ENCODE data around the gene CEP162. TPM values are rescaled to one million over a fixed set of nuclear protein-coding genes. Genes with fewer than 3 reads are reported as not detected.
A peak's percentile ranks its signal among the peaks of the same experiment; 100 is the strongest.
"Not testable (repeated sequence)": the region's sequence is repeated elsewhere in the genome, so short reads cannot be mapped to it uniquely, and the experiment has no call there.

CEP162 gene
- total and polyA plus RNA-seq, 2 donors from 2014 or later = 4.6 to 14.6 TPM

DNA sequence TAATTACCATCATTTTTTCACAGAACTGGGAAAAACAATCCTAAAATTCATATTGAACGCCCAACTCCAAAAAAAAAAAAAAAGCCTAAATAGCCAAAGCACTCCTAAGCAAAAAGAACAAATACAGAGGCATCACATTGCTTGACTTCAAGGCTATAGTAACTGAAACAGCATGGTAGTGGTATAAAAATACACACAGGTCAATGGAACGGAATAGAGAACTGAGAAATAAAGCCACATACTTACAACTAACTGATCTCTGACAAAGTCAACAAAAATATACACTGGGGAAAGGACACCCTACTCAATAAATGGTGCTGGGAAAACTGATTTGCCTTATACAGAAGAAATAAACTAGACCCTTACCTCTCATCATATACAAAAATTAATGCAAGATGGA, 104.3 kb downstream of the CEP162 start:
- no peak overlapping the region for H3K27ac ChIP-seq (ENCODE audit: low read depth in 2 of 2, low read length in 2 of 2)
- H3K27me3 ChIP-seq (ENCODE audit: control insufficient read depth, insufficient read depth, low read length) = no peaks in the 10 kb centered on the region
- intact Hi-C loops (cut with DNase I) = no loop called here
- FAIRE-seq (no peak), DNase-seq (no peak)
- no peak overlapping the region for H3K9ac ChIP-seq (ENCODE audit: low read length in 3 of 3)
- no peak overlapping the region for H3K4me3 ChIP-seq (ENCODE audit: low read length in 3 of 3)
- no peaks in the 10 kb centered on the region for H3K4me1 ChIP-seq (ENCODE audit: control insufficient read depth in 2 of 3, insufficient read depth in 2 of 3, low read depth in 1 of 3, low read length in 3 of 3)
- no peaks in the 10 kb centered on the region for H3K36me3 ChIP-seq (ENCODE audit: control insufficient read depth in 2 of 3, insufficient read depth in 3 of 3, low read length in 3 of 3)
- no peaks in the 10 kb centered on the region for H3K9me3 ChIP-seq (ENCODE audit: control insufficient read depth in 2 of 3, insufficient read depth in 1 of 3, low read length in 3 of 3)
- TF ChIP-seq, protein P1, sequence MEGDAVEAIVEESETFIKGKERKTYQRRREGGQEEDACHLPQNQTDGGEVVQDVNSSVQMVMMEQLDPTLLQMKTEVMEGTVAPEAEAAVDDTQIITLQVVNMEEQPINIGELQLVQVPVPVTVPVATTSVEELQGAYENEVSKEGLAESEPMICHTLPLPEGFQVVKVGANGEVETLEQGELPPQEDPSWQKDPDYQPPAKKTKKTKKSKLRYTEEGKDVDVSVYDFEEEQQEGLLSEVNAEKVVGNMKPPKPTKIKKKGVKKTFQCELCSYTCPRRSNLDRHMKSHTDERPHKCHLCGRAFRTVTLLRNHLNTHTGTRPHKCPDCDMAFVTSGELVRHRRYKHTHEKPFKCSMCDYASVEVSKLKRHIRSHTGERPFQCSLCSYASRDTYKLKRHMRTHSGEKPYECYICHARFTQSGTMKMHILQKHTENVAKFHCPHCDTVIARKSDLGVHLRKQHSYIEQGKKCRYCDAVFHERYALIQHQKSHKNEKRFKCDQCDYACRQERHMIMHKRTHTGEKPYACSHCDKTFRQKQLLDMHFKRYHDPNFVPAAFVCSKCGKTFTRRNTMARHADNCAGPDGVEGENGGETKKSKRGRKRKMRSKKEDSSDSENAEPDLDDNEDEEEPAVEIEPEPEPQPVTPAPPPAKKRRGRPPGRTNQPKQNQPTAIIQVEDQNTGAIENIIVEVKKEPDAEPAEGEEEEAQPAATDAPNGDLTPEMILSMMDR (IDR thresholded peaks at IDR 0.05; ENCODE audit: borderline replicate concordance, extremely low read depth, insufficient read depth) = no peak

DNA sequence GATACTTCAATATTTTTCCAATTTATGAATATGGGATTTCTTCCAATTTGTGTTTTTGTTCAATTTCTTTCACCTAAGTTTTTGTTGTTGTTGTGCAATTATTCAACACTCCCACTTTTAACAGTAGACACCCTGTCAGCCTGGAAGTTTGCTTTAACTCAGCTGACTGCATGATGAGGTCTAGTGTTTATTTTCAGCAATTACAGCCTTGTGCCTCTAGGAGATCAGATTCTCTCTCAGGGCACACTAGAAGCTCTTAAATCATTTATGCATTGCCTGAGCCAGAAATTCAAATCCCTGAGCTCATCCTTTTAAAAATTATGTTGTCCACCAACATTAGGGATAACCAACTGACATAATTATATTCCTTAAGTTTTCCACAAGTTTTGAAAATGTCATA, 108.2 kb downstream of the CEP162 start:
- Histone ChIP-seq H3K4me3 (ENCODE audit: low read length in 3 of 3) (no peak overlapping the region), H3K27ac (ENCODE audit: low read depth in 2 of 2, low read length in 2 of 2) (no peak overlapping the region), H3K27me3 (ENCODE audit: control insufficient read depth, insufficient read depth, low read length) (no peaks in the 10 kb centered on the region), H3K9ac (ENCODE audit: low read length in 3 of 3) (no peak overlapping the region), H3K36me3 (ENCODE audit: control insufficient read depth in 2 of 3, insufficient read depth in 3 of 3, low read length in 3 of 3) (no peaks in the 10 kb centered on the region), H3K4me1 (ENCODE audit: control insufficient read depth in 2 of 3, insufficient read depth in 2 of 3, low read depth in 1 of 3, low read length in 3 of 3) (no peaks in the 10 kb centered on the region), H3K9me3 (ENCODE audit: control insufficient read depth in 2 of 3, insufficient read depth in 1 of 3, low read length in 3 of 3) (peaks cover 0 to 3% (median 0%) of the 10 kb centered on the region in 3 donors)
- intact Hi-C loops (cut with DNase I) = no loop called here
- TF ChIP-seq, protein P1 (IDR thresholded peaks at IDR 0.05; ENCODE audit: borderline replicate concordance, extremely low read depth, insufficient read depth) = no peak
- DNase-seq (peak in 2 of 5 donors; percentile 16 to 18), FAIRE-seq (no peak)

DNA sequence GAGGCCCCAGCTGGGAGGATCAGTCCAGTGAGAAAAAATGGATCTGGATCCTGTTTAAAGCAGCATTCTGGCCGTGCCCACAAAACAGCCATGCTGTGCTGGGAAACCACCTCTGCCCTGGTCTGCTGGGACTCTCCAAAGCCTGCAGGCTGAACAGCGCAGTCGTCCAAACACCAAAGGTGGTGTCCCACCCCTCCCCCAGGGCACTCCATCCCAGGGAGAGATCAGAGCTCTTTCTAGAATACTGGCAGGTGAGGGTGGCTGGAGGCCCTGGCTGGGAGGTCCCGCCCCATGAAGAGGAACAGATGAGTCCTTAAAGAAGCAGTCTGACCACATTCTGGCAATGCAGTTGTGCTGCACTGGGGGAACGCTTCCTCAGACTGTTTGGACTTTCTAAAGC, 109.3 kb downstream of the CEP162 start:
- Histone ChIP-seq H3K4me1 (ENCODE audit: control insufficient read depth in 2 of 3, insufficient read depth in 2 of 3, low read depth in 1 of 3, low read length in 3 of 3) (no peaks in the 10 kb centered on the region), H3K4me3 (ENCODE audit: low read length in 3 of 3) (no peak overlapping the region), H3K27ac (ENCODE audit: low read depth in 2 of 2, low read length in 2 of 2) (no peak overlapping the region), H3K9me3 (ENCODE audit: control insufficient read depth in 2 of 3, insufficient read depth in 1 of 3, low read length in 3 of 3) (peaks cover 0 to 3% (median 0%) of the 10 kb centered on the region in 3 donors), H3K27me3 (ENCODE audit: control insufficient read depth, insufficient read depth, low read length) (no peaks in the 10 kb centered on the region), H3K36me3 (ENCODE audit: control insufficient read depth in 2 of 3, insufficient read depth in 3 of 3, low read length in 3 of 3) (no peaks in the 10 kb centered on the region), H3K9ac (ENCODE audit: low read length in 3 of 3) (no peak overlapping the region)
- intact Hi-C loops (cut with DNase I) = no loop called here
- FAIRE-seq (no peak), DNase-seq (peak in 1 of 5 donors; percentile 57)
- TF ChIP-seq, protein P1 (IDR thresholded peaks at IDR 0.05; ENCODE audit: borderline replicate concordance, extremely low read depth, insufficient read depth) = no peak

DNA sequence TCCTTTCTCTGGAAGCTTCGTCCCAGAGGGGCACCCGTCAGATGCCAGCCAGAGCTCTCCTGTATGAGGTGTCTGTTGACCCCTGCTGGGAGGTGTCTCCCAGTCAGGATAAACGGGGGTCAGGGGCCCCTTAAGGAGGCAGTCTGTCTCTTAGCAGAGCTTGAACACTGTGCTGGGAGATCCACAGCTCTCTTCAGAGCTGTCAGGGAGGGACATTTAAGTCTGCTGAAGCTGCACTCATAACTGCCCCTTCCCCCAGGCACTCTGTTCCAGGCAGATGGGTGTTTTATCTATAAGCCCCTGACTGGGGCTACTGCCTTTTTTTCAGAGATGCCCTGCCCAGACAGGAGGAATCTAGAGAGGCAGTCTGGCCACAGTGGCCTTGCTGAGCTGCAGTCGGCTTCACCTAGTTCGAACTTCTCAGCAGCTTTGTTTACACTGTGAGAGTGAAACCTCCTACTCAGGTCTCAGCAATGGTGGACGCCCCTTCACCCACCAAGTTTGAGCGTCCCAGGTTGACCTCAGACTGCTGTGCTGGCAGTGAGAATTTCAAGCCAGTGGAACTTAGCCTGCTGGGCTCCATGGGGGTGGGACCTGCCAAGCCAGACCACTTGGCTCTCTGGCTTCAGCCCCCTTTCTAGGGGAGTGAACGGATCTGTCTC, 112.4 kb downstream of the CEP162 start:
- H3K27me3 ChIP-seq (ENCODE audit: control insufficient read depth, insufficient read depth, low read length); H3K4me1 ChIP-seq (ENCODE audit: control insufficient read depth in 2 of 3, insufficient read depth in 2 of 3, low read depth in 1 of 3, low read length in 3 of 3); intact Hi-C loops (cut with DNase I); H3K9me3 ChIP-seq (ENCODE audit: control insufficient read depth in 2 of 3, insufficient read depth in 1 of 3, low read length in 3 of 3); H3K36me3 ChIP-seq (ENCODE audit: control insufficient read depth in 2 of 3, insufficient read depth in 3 of 3, low read length in 3 of 3); H3K27ac ChIP-seq (ENCODE audit: low read depth in 2 of 2, low read length in 2 of 2); DNase-seq; H3K9ac ChIP-seq (ENCODE audit: low read length in 3 of 3); FAIRE-seq; H3K4me3 ChIP-seq (ENCODE audit: low read length in 3 of 3): not testable (repeated sequence)

DNA sequence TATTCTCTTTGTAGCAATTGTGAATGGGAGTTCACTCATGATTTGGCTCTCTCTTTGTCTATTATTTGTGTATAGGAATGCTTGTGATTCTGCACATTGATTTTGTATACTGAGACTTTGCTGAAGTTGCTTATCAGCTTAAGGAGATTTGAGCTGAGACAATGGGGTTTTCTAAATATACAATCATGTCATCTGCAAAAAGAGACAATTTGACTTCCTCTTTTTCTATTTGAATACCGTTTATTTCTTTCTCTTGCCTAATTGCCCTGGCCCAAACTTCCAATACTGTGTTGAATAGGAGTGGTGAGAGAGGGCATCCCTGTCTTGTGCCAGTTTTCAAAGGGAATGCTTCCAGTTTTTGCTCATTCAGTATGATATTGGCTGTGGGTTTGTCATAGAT, 116.1 kb downstream of the CEP162 start:
- H3K9me3 ChIP-seq (ENCODE audit: control insufficient read depth in 2 of 3, insufficient read depth in 1 of 3, low read length in 3 of 3); FAIRE-seq; H3K9ac ChIP-seq (ENCODE audit: low read length in 3 of 3); H3K27me3 ChIP-seq (ENCODE audit: control insufficient read depth, insufficient read depth, low read length); H3K4me3 ChIP-seq (ENCODE audit: low read length in 3 of 3); H3K36me3 ChIP-seq (ENCODE audit: control insufficient read depth in 2 of 3, insufficient read depth in 3 of 3, low read length in 3 of 3); intact Hi-C loops (cut with DNase I); H3K27ac ChIP-seq (ENCODE audit: low read depth in 2 of 2, low read length in 2 of 2); H3K4me1 ChIP-seq (ENCODE audit: control insufficient read depth in 2 of 3, insufficient read depth in 2 of 3, low read depth in 1 of 3, low read length in 3 of 3); DNase-seq: not testable (repeated sequence)
